Fibroblast of gingiva (primary cell): ENCODE measurements around the gene PSPN.

Experiments
- DNase-seq: peaks from one replicate; pipeline ENCODE4 v3.0.0-alpha.2; 2011; ENCODE audit warnings: low read depth

PSPN gene

GRCh38 chr19:6325614-6326013 is 50.1 kb downstream of the PSPN start:
- no peak for DNase-seq
